Fibroblast of skin of right biceps (primary cell): ENCODE measurements around the gene FNDC3B.
A peak's percentile ranks its signal among the peaks of the same experiment; 100 is the strongest.
"Not testable (repeated sequence)": the region's sequence is repeated elsewhere in the genome, so short reads cannot be mapped to it uniquely, and the experiment has no call there.

ENCODE experiments used
- DNase-seq: peaks from one replicate; pipeline ENCODE4 v3.0.0-alpha.2; 2013

Gene FNDC3B

DNA sequence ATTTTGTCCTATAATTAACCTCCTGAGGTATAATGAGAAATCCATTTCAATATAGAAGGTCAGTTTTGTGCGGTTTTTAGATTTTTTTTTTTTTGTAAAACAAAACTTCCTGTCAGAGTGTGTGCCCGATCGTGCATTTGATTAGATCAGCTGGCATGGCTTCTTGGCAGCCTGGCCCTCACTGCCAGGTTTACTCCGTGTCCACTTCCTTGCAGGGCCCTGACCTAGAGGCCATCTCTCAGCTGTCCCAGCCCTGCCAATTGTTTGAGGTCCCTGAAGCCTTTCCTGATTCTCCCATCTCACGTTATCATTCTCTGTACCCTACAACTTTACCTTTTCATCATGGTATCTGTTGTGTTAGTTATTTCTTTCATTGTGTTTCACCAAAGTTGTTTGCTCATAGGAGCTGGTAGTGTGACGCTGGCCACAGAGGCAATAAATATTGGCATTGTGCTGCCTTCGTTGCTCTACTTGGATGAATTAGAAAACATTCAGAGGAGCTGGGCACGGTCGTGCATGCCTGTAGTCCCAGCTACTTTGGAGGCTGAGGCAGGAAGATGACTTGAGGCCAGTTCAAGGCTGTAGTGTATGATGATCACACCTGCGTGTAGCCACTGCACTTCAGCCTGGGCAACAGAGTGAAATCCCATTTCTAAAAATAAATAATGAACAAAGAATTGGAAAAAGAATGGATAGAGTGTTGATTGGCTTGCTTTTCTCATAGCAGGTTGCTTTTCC is 206.9 kb downstream of the FNDC3B start:
- DNase-seq, result no peak

DNA sequence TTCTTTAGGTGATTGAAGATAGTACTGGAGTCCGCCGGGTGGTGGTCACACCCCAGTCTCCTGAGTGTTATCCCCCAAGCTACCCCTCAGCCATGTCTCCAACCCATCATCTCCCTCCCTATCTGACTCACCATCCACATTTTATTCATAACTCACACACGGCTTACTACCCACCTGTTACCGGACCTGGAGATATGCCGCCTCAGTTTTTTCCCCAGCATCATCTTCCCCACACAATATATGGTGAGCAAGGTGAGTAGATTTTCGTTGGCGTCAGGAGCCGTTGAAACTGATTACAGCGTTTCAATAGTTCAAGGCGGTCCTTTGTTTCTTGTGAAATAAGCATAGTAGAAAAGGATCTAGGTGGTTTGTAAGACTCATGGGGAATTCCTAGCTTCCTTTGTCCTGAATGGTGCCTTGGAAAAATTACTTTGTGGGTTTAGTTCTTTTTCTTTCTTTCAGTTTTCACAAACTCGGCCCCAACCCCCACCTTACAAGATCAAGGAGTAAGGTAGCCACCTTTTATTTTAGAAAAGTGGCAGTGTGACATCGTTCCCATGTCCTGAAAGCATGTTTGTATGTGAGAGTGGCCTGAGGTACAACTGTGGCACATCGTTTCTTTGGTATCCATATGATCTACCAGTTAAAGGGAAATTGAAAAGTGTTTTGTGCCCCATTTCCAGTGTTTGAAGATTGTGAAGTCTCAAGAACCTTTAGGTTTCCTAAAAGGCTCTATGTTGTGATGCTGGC is 208.3 kb downstream of the FNDC3B start:
- DNase-seq, result no peak

DNA sequence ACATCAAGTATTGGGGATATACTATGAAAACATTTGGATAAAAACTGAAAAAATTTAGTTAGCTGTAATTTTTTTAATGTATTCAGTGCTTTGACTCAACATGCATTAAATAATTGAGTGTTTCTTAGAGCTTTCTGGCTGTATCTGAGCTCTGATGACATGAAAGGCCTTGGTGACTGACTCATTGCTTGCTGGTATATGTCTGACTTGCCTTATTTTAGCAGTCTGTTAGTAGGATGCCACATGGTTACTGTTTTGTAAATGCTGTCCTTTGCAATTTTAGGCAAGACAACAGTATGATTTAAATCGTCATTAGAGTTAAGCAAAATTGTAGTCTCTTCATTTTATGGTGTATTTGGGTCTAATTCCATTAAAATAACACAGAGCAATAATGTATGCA is 209.7 kb downstream of the FNDC3B start:
- DNase-seq, result peak; percentile 76

DNA sequence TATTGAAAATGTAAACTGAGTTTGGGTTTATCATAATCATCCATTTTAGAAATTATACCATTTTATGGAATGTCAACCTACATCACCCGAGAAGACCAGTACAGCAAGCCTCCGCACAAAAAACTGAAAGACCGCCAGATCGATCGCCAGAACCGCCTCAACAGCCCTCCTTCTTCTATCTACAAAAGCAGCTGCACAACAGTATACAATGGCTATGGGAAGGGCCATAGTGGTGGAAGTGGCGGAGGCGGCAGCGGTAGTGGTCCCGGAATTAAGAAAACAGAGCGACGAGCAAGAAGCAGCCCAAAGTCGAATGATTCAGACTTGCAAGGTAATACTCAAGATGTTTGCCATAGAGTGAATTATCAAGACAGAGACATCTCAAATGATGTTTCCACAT is 211.8 kb downstream of the FNDC3B start:
- DNase-seq, result no peak

DNA sequence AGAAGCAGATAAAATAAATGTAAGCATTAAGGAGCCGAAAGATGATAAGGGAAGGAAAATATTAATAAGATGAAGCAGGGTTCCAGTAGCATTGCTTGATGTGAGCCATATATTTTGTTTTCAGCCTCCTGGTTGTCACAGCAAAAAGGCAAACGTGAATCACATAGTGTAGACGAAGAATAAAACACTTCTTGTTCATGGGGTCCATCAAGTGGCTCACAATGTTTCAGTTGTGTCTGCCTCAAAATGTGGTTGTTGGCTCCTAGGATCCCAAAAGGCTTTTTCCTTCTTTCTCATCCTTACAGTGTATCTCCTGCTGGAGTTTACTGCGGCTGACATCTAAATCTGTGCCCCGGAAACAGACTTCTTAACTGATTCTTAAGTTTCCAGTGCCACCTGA is 213.8 kb downstream of the FNDC3B start:
- DNase-seq, result no peak

DNA sequence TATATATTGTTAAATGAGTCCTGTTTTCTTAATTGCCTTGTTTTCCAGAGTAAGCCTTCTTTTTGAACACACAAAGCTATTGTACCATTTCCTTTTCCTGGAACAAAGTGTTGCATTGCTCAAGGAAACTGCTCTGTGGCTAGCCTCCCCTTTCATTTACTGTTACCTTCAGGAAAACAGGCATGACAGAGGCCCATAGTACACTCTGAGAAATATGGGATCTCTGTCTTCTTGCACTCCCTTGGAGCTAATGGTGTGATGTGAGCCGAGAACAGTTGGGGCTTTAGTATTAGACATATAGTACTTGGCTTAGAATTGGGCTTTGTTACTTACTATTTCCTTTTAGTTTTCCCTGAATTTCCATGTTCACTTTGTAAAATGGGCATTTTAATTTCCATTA is 215.2 kb downstream of the FNDC3B start:
- no peak for DNase-seq

DNA sequence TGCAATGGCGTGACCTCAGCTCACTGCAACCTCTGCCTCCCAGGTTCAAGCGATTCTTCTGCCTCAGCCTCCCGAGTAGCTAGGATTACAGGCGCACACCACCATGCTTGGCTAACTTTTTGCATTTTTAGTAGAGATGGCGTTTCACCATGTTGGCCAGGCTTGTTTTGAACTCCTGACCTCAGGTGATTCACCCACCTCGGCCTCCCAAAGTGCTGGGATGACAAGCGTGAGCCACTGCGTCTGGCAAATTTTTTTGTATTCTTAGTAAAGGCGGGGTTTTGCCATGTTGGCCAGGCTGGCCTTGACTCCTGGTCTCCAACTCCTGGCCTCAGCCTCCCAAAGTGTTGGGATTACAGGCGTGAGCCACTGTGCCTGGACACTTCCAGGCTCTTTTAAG is 215.9 kb downstream of the FNDC3B start:
- not testable (repeated sequence) for DNase-seq

DNA sequence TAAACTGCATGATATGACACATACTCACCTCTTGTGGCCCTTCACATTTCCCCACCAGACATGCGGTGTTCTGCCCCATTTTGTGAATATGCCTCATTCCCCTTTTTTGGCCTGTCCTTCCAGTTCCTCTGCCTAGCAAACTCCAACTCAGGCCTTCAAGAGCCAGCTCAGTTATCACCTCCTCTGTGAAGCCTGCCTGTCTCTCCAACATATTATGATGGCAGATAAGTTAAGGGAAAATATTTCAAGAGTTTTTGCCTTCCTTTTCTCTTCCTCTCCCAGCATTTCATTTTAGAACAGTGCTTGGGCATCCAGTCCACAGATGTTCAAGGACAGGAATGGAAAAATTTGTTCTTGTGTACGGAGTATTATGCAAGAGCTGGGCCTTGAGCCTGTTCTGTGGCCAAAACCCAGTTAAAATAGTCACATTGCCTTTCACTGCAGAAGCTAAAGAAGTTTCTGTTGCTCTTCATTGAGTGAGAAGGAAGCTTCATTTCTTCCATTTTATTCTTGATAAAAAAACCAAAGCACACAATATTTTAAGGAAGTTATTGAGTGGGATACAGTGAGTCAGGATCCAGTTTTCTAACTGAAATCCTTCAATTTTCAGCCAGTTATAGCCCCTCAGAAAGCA is 216.8 kb downstream of the FNDC3B start:
- no peak for DNase-seq

DNA sequence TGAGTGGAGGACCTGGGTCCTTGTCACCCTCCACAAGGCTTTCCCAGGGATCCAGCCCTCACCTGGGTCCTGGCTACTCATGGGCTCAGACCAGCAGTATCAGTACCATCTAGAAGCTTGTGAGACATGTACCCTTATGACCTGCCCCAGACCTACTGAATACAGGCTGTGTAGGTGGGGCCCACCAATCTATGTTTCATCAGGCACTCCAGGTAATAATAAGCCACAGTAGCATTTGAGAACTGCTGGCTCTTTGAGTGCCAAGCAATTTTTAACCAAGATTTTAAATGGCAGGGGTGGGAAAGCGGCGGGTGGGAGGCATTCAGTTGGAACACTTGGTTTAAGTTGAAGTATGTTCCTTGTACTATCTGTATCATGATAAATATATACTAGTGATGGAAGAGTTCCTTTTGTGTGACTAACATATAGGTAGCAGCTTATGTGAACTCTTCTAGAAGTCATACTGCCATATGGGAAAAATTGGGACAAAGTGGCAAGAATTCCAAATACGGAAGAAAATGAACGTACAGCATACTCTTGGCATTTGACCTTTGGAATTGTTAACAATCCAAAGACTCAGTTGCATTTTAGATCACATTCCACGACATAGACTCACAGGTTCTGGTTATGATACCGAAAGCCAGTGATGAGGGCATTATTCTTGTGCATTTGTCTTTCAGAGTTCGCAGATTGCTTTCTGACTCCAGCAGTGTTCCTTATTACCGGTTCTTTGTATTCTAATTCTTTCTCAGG is 218.4 kb downstream of the FNDC3B start:
- DNase-seq, result peak; percentile 87

DNA sequence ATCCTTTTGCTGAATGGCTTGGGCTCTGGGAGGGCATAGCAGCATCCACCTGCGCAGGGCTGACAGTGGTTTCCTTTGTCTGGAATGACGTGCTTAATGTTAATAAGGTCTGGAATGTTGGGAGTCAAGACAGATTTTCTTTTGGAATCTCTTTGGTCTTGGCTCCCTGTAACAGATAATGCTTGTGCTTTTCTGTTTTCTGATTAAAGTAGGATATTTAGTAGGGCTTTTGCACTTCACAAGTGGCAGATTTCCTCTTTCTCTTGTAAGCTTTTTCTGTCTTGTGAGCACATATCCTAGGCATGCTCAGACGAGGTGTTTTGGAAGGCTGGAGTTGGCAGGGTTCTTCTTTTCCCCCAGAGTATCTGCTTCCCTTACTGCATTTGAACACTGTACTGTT is 219.2 kb downstream of the FNDC3B start:
- DNase-seq, result peak; percentile 40

DNA sequence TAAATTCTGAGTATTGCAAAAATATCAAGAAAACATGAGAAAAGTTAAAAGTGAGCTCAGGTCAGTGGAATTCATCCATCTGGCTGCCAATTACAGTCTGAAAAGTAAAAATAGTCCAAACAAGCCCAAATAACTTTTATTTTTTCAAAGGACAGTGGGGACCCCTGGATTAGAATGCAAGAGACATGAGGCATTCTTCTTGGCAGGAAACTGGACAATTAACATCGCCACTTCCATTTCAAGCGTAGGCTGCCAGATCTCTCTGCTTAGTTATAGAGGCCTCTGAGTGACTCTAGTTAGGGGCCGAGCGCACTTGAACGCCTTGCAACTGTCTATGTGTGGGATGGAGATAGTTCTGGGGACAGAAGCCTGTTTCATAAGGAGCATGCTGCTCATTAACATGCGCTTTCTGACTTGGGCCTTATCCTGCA is 219.7 kb downstream of the FNDC3B start:
- DNase-seq, result peak; percentile 65

DNA sequence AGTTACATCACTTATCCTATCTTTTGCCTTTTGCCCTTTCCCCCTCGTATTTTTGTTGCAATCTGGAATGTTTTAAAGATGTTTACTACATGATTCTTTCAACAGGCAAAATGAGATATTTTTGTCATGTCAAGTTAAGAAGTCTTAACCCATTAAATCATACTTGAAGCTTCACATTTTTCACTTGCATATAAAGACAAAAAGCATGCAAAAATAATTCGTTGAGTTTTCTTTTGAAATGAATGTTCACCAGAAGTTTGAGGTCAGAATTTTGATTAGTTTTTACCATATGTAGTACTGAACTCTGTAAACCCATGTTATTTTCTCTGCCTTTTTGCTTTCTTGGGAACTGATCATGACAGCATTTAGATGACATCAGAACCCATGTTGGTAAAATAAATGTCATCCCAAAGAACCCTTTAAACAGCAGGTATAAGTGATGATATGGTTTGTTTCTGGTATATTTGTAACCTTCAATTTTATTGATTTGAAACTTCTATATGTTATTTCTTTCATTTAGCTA is 220.4 kb downstream of the FNDC3B start:
- peak; percentile 34 for DNase-seq

DNA sequence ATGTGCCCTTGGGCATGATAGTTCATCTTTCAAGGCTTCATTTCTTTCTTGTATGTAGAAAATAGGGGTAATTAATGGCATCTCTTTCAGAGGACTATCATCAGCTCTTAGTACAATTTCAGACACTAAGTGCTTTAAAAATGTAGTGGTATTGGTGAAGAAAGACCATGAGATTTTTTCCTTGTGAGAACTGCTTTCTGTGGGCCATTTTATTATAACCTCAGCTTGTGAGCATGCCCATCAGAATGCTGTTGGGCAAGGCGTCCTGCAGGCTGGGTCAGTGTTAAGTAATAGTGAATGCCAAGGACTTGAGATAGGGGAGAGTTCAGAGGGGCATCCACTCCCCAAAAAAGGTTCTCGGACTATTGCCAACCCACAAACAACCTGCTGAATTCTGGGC is 221.0 kb downstream of the FNDC3B start:
- peak; percentile 48 for DNase-seq

DNA sequence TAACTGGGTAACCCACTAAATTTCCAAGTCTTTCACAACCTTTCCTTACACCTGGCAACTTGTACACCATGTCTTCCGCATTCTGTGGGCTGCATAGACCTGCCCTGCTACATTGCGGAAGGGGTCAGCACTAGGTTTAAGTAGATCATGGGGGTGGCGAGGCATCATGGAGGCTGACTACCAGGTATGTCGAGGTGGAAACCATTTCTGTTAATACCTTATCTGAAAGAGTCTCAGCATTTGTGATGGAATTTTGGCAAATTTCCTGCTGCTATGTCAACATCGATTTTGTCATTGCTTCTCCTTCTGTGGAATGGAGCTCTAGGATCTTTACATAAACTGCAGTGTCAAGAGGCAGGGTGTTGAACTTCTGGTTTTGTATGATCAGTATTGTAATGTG is 221.7 kb downstream of the FNDC3B start:
- no peak for DNase-seq

DNA sequence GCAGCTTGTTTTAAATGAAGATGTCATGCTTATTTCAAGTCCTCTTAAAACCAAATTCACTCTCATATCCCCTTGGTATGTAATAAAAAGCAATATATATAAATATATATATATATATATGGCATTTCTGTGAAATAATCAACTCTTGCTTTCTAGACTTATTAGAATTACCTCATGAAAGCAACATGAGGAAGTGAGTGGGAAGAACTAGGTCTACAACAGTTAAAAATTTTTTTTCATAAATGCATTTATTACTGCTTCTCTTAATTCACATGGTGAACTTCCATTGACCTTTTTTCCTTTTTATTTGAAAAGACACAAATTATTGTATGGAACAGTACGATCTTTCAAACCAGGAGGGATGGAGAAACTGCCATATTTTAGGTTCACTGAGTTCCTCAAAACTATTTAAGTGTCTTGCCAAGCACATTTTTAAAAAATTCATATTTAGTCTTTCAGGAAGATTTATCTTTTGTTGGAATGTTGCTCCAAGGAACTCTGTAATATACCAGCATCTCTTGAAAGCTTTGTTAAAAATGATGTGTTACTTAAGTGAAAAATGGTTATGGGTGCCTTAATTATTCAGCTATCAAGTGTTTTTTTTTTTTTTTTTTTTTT is 223.7 kb downstream of the FNDC3B start:
- no peak for DNase-seq

DNA sequence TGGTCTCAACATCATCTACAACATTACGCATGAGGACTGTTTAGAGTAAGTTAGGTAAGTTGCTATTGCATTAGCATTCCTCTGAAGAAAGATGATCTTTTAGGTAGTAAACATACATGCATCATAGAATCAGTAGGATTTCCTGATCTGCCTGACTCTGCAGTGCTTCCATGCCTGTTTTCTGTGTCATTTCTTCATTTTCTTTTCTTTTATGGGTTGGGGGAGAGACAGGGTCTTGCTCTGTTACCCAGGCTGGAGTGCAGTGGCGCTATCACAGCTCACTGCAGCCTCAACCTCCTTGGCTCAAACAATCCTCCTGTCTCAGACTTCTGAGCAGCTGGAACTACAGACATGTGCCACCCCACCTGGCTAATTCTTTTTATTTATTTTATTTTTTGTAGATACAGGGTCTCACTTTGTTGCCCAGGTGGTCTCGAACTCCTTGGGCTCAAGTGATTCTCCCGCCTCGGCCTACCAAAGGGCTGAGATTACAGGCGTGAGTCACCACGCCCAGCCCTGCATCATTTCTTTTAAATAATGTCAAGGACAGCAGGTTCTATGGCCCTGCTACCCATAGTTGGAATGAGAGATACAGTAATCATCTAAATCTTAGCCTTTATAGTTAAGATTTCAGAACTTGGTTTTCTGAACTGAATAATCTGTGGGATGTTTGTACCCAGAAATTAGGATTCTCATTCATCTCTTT is 224.6 kb downstream of the FNDC3B start:
- DNase-seq, result no peak

DNA sequence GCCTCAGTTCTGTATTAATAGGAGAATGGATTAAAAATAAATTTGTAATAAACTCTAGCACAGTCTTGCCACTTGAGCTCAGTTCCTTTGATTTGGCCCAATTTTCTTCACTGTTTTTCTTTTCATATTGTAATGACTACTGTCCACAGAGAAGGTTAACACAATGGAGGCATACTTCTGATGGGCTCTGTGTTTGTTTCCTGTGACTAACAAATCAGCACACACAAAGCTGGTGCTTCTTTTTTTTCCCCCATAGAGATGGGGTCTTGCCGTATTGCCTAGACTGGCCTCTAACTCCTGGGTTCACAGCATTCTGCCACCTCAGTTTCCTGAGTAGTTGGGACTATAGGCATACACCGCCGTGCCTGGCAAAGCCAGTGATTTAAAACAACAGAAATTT is 226.7 kb downstream of the FNDC3B start:
- DNase-seq, result no peak

DNA sequence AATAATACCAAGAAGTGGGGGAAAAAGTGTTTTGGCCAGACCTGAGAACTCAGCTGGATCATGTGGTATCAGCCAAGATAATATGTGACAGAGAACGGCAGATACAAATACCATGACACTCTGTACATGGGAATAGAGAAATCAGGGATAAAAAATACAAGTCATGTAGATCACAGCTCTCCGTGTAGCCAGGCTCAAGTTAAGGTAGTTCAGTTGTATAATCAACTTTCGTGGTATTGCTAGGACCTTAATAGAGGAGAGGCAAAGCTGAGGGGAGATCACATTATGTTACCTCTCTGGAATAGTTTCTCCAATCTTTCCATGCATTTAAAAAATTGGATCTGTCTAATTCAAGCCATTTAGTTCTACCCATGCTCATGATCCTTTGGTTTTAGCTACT is 229.0 kb downstream of the FNDC3B start:
- DNase-seq, result no peak

DNA sequence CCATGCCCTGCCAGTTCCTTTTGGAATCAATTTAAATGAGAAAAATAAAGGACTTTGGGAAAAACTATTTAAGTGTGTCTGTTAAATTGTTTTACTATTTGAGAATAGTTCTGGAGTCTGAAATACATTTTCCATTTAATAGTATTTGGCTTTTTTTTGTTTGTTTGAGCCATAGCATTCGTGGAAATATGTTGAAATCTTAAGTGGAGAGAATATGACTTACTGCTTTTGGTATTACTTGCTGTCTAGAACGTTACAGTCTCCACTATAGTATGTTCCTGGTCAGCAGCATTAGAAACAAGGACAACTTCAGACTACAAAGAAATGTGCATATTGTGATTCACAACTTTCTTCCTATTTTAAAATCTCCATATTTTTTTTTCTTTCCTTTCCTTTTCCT is 229.5 kb downstream of the FNDC3B start:
- DNase-seq, result peak; percentile 31

DNA sequence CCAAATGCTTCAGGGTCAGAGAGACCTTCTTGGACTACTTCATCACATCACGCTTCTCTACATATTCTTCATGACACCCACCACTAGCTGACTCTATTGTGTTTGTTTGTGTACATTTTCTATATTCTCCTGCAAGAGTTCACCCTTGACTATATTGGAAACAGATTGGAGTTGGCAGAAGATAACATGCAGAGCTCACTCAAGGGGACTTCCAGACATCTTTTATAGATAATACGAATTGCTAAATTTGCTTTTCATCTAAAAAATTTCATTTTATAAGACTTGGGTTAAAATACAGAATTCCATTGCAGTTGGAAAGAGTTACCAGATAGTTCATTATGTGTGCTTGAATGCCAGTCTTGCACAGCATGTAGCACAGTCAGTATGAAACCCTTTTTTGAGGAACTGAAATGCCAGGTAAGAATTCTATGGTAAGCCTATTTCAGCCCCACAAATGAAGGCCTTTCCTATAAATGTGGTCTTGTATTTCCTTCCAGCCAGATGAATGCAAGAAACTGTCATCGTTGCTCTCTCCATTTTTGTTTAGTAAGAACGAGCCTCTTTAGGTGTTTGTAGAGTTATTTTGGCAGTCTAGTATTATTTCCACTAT is 231.3 kb downstream of the FNDC3B start:
- no peak for DNase-seq

DNA sequence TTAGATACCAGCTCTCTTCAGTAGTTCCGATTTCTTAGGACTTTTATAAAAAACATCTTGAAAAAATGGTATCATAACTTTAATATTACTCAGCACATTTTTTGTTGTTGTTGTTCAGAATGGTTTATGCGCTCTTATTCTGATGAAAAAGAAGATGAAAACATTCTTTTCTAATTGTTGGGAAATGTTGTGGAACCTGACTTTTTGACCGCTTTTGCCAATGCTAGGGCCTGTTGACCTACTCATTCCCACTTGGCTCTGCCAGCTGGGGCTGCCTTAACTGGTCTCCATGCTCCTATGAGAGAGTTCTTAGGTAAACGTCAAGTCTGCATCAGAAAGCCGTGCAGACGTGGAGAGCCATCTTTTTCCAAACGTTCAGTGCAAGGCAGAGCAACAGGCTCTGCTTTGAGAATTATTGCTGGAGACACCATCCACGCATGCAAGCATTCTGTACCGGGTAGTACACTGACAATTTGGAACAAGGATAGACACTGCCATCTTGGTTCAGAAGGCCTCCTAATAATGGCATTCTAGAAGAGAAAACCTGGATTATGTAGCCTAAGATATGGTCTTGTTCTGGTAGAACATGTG is 232.1 kb downstream of the FNDC3B start:
- DNase-seq, result no peak
